Left ventricle myocardium superior (tissue), 1 donor: ENCODE data around the gene HOXB9. TPM values are rescaled to one million over a fixed set of nuclear protein-coding genes. Genes with fewer than 3 reads are reported as not detected.
A peak's percentile ranks its signal among the peaks of the same experiment; 100 is the strongest.

Experiments
- ATAC-seq: fragments of 200-7000 bp; cut with Tn5 transposase; one replicate; pipeline ENCODE4 v1.9.1; 2020; ENCODE audit warnings: mild to moderate bottlenecking, moderate library complexity
- DNase-seq: peaks from one replicate; pipeline ENCODE4 v3.0.0-alpha.2; 2020
- intact Hi-C: fragments of 100-400 bp; cut with micrococcal nuclease; formaldehyde crosslinking; loops from one replicate; pipeline ENCODE4 v1.11.0; 2022
- long read RNA-seq: library from polyadenylated mRNA; unstranded; transcript quantifications from one replicate; pipeline ENCODE4 v2.0.0, GENCODE V29; 2021
- total RNA-seq: library from RNA; stranded (reverse); fragmentation: NEBNext Ultra II Directional; extraction: Animal tissue kit (Norgen Biotek cat#: 25700); gene quantifications from one replicate; pipeline ENCODE4 v1.2.1, GENCODE V29; 2021
- donor health status: DM: no; HTN: yes; CAD: no; lungs with severe emphysema.

The HOXB9 gene
- not detected for total RNA-seq
- long read RNA-seq = 0 reads

- intact Hi-C loops = no loop called here
- no peak for ATAC-seq
- no peak for DNase-seq
Measured at GRCh38 chr17:48626245-48627117, at the start of gene HOXB9. TSS of gene HOXB9 (minus strand) at chr17:48626358. CDS start at chr17:48626269, 89 bp downstream.

DNA sequence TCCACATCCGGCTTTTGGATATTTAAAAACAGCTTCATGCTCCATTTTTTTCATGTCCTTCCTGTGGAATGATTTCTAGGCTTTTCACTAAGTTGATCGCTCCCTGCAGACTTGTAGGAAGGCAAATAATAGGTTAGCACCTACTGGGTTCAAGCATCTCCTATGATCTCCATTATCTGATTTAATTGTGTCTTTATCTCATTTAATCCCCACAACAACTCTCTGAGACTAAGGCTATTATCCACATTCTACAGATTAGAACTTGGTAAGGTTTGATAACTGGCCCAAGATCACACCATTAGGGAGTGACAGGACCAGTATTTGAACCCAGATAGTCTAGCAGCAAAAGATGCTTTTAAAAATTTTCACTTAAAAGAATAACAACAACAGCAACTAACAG is 46.2 kb upstream of the HOXB9 start:
- no peak for ATAC-seq
- intact Hi-C loops = loop anchor here (5.0 kb wide), 1 partner anchor 115 kb away; no protein-coding TSS in a partner anchor
- no peak for DNase-seq

DNA sequence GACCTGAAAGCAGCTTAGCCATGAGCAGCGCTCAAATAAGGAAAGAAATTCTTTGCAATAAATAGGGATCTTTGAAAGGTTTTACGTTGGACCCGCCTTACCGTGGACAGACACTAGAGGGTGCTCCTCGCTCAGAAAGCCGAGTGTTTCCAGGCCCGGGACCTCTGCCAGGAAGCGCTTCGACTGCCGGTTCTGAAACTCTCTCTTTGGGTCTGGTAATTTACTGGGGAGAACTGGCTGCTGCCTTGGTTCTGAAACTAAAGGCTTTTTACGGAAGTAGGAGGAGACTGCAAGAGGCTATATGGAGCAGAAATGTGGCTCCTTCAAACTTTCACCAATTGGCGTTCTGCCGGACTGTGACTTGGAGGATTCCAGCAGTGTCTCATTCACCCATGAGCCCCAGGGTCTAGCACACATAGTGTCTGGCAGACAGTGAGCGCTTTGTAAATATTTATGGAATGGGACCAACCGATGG is 45.6 kb upstream of the HOXB9 start:
- intact Hi-C loops = loop anchor here (5.0 kb wide), 1 partner anchor 116 kb away; no protein-coding TSS in a partner anchor
- DNase-seq = peak; percentile 90
- ATAC-seq = peak; percentile 77

- no peak for ATAC-seq
- intact Hi-C loops = no loop called here
- DNase-seq = no peak
Measured at GRCh38 chr17:48663134-48663924, 37.2 kb upstream of the HOXB9 start.

- ATAC-seq = no peak
- intact Hi-C loops = no loop called here
Measured at GRCh38 chr17:48655913-48656312, 29.8 kb upstream of the HOXB9 start.

GRCh38 chr17:48649741-48650140 is 23.6 kb upstream of the HOXB9 start:
- intact Hi-C loops = no loop called here
- DNase-seq (no peak), ATAC-seq (no peak)

More at GRCh38 chr17:48655913-48656312, 29.8 kb upstream of the HOXB9 start:
- DNase-seq = no peak

GRCh38 chr17:48647963-48648245 is 21.7 kb upstream of the HOXB9 start:
- ATAC-seq = no peak
- DNase-seq = no peak
- intact Hi-C loops = no loop called here

DNA sequence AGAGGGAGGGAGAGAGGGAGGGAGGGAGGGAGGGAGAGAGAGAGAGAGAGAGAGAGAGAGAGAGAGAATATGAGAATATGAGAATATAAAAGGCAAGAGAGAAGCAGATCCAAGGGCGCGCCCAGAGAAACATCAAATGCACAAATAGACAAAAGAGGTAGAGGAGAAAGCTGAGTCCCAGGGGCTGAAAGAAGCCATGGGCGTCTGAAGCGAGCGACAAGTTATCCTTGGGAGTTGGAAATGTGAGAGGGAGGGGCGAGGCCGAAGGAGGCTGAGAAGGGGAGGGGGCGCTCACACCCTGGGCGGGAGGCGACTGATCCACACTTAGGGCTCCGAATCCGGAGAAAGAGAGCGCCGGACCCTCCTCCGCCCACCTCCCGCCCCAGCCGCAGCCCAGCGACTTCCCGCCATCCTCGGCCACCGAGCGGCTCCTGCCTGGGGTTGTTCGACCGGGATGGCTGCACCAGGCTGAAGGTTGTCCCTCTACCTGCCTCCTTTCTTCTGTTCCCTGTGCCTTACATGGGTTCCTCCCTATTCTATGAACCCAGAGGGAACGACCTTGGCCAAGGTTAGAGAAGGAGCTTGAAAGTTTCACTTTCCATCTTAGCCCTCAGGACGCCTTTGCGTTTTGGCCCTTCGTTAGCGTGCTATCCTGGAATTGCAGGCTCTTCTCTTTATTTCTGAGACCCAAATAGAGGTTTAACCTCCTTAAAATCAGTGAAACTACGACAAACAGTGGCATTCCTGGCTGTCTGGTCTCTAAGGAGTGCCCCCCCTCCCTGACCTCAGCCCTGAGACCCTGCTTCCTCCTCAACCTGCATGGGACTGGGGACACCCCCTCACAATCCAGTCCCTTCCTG is 21.2 kb upstream of the HOXB9 start:
- ATAC-seq = no peak

DNA sequence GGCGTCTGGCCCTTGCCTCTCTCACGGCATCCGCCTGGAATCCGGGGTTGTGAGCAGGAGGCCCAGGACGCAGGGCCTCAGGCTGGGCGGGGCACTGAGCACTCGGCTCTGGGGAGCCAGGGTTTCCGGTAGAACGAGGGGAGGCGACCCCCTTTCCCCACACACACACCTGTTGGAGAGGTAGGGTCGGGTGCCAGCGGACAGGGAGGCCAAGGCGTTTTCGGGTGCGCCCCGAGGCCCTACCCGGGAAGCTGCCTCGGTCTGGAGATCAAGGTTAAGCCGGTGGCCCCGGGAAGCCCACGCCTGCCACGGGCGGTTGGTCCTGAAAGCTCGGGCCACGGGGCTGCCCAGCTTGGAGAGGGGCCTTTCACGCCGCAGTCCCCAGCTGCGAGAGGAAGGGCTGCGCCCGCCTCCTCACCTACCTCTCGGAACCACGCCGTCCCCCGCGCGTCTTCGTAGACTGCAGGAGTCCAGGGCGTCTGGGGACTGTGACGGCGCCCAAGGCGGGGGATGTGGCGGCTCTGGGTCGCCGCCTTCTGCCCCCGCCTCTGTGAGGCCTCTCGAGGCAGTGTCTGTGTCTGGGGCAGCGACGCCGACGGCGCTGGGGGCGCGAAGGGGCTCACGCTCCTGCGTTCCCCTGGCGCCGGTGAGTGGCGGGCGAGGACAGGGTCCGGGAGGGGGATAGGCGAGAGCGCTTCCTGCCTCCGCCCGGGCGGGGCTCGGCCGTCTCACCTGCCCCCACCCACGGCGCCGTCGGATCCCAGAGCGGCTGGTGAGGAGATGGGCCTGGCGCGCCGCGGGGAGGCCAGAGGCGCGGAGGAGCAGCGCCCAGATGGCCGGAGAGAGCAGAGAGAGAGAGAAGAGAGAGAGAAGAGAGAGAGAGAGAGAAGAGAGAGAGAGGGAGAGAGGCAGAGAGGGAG is 20.3 kb upstream of the HOXB9 start:
- DNase-seq = no peak
- ATAC-seq = no peak
- intact Hi-C loops = no loop called here

More for the DNA sequence above, 21.2 kb upstream of the HOXB9 start:
- intact Hi-C loops = no loop called here
- DNase-seq = no peak

DNA sequence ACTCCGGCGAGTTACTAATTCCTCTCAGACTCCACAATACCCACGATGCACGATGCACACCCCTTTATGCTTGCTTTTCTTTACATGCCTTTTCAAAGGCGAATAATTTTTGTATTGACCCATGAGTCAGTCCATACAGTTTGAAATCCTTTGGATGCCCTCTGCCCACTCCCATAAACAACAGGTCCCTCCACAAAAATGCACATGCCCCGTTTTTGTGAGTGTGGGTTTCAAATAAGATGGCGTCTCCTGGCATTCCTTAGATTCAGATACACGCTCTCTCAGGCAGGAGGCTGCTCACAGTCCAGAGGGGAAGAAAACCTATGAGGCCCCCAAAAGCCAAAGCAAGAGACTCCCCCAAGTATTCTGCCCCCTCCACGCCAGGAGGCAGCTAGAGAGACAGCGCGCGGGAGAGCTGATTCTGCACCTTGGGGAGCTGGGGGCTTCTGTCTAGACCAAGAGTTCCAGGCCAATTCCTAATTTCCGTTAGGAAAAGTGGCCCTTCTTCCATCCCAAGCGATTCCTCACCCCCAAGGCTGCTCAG is 19.6 kb upstream of the HOXB9 start:
- ATAC-seq (no peak), DNase-seq (no peak)
- intact Hi-C loops = no loop called here

GRCh38 chr17:48644910-48645557 is 18.9 kb upstream of the HOXB9 start:
- no peak for DNase-seq

DNA sequence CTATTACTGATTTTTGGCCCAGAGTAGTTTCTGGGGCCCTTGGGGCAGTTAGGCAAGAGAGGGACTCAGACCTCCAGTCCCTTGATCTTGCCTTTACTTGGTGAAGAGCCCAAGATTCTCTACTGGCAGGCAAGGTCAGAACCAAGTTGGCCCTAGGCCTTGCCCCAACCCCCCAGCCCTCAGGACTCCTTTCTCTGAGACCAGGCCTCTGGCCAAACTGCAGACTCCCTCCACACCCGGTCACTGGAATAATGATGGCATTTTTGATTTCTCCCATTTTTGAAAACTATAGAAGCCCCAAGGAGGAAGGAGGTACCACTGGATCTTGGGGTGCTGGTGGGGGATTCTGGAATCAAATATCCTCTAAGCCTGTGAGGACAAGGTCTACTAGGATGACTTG is 18.0 kb upstream of the HOXB9 start:
- ATAC-seq = no peak
- intact Hi-C loops = no loop called here
- no peak for DNase-seq

More at GRCh38 chr17:48644910-48645557, 18.9 kb upstream of the HOXB9 start:
- ATAC-seq = no peak
- intact Hi-C loops = no loop called here

DNA sequence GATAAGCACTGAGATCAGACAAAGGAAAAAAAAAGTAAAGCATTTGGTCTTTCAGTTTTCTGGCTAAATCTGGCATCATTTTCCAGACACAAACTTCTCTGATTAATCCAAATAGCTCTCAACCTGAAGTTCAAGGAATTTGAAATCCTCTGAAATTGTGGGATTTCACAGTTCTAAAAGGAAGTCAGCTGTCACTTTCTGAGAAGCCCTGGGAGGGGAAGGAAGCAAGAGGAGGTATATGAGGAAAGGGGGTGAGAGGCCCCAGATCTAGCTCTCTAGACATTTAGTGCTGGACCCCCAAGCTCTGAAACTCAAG is 17.5 kb upstream of the HOXB9 start:
- no peak for ATAC-seq
- intact Hi-C loops = no loop called here
- DNase-seq = no peak

DNA sequence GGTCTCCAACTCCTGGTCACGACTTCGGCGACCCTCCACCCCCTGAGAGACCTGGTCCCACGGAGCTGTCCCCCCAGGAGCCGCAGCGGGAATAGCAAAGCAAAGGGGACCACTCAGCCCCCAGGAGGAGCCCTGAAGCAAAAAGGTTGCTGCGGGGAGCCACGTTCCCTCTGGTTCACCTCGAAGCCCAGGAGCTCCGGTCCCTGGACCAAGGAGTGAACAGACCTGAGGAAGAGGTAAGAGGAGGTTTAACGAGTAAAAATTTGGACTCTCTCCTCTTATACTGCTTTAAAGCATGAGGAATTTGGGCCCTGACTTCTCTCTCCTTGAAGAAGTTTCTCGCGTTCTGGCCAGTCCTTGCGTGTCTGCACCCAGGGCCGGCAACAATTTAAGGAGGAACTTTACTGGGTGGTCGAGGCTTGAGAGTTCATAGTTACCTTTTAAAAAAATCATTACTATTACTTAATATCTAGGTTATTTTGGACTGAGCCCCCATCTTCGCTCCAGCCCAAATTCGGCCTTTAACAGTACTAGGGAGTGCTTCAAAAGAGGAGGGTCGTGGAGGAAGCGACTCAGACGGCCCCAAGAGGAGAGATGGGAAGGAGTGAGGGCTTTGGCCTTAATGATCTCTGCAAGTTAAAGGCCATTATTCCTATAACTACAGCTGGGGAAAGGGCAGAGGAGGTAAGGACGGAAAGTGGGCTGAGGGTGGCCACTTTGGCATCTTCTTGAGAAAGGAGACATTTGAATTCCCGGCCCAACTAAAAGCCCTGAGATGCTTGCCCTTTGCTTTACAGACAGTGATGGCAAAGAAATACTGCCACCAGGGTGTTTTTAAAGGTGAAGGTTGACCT is 16.9 kb upstream of the HOXB9 start:
- no peak for DNase-seq
- intact Hi-C loops = no loop called here
- ATAC-seq = no peak

- DNase-seq = no peak
- no peak for ATAC-seq
- intact Hi-C loops = no loop called here
Measured at GRCh38 chr17:48642059-48642842, 16.1 kb upstream of the HOXB9 start.

DNA sequence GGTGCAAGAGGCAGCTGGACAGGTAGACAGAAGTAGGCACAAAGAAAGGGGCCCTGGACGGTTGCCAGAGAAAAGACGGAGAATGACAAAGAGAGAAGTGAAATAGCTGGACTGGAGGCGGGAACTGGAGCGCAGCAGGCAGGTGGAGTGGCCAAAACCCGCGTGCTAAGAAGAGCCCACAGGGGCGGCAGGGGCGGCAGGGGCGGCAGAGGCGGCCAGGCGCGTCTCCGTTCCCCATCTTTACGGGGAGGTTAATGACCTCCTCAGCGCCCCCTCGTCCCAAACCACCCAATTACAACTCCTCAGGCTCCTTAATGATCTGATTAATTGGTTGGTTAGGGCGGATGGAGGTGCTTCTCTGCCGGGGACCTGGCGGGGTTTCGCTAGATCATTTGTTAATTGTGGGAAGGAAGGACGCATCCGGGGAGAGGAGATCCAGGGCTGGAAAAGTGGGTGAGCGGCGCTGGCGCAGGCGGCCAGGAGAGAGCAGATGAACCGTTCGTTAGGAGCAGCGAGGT is 15.4 kb upstream of the HOXB9 start:
- ATAC-seq (no peak), DNase-seq (no peak)
- intact Hi-C loops = no loop called here
